ENCODE measurements around the gene MBTPS1. TPM values are rescaled to one million over a fixed set of nuclear protein-coding genes. Genes with fewer than 3 reads are reported as not detected.

Gene MBTPS1
- total RNA-seq, 1 experiment from 2014 or later, result 46.9 TPM

DNA sequence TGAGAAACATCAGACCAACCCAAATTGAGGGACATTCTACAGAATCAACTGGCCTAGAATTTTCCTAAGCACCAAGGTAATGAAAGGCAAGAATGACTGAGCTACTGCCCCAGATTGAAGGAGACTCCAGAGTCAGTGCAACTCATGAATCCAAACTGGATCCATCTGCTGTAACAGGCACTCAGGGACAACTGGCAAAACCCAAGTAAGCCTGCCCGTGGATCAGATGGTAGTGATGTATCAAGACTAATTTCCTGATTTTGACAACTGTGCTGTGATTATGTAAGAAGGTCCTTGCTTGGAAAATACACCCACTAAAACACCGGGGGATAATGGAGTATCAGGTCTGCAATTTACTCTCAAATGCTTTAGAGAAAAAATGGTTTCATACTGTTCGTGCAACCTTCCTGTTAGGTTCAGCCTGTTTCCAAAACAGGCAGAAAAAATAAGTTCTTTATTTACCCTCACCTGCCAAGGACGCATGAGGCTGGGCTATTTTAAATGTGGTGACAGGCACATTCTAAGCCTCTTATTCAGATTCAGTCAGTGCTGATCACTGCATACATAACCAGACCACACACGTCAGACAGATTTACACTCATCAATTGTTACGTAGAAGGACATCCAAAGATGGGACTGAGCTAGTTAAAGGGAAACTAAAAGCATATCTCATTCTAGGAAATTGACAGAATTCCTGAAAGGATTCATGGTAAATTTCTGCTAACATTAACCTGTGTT is 7.0 kb downstream of the MBTPS1 start:
- Mint-ChIP-seq H3K9me3 (no peaks in the 10 kb centered on the region), H3K4me1 (peaks cover 22% of the 10 kb centered on the region), H3K4me3 (no peak overlapping the region), H3K36me3 (no peaks in the 10 kb centered on the region), H3K27ac (peak overlapping the region; percentile 48; the same call in 1 of the 2 replicates), H3K27me3 (ENCODE audit: low read depth) (no peaks in the 10 kb centered on the region)
- POLR2A ChIA-PET, result no interaction called here
- TF ChIP-seq ZBTB43 (CRISPR knock-in tag; IDR thresholded peaks at IDR 0.05) (no peak), ZNF219 (CRISPR knock-in tag; IDR thresholded peaks at IDR 0.05; ENCODE audit: borderline replicate concordance) (no peak), ZNF671 (CRISPR knock-in tag; IDR thresholded peaks at IDR 0.05) (no peak), ZNF532 (CRISPR knock-in tag; IDR thresholded peaks at IDR 0.05; ENCODE audit: borderline replicate concordance) (no peak), JAZF1 (CRISPR knock-in tag; IDR thresholded peaks at IDR 0.05) (no peak), ZSCAN18 (CRISPR knock-in tag; IDR thresholded peaks at IDR 0.05) (no peak), KAT7 (CRISPR knock-in tag; IDR thresholded peaks at IDR 0.05; ENCODE audit: borderline replicate concordance) (no peak), TEAD4 (CRISPR knock-in tag; IDR thresholded peaks at IDR 0.05) (no peak), ZNF396 (CRISPR knock-in tag; IDR thresholded peaks at IDR 0.05; ENCODE audit: borderline replicate concordance) (no peak), MYBL2 (CRISPR knock-in tag; IDR thresholded peaks at IDR 0.05) (no peak), CBFB (CRISPR knock-in tag; IDR thresholded peaks at IDR 0.05; ENCODE audit: low read depth) (no peak), SMAD4 (CRISPR knock-in tag; IDR thresholded peaks at IDR 0.05) (no peak), SOX15 (CRISPR knock-in tag; IDR thresholded peaks at IDR 0.05) (no peak), NR1H2 (CRISPR knock-in tag; IDR thresholded peaks at IDR 0.05) (no peak), MLX (CRISPR knock-in tag; IDR thresholded peaks at IDR 0.05) (no peak), ATF1 (CRISPR knock-in tag; IDR thresholded peaks at IDR 0.05) (no peak), ELF4 (CRISPR knock-in tag; IDR thresholded peaks at IDR 0.05; ENCODE audit: low read depth) (no peak), SP1 (CRISPR knock-in tag; conservative IDR thresholded peaks at IDR 0.05) (no peak)
- TF ChIP-seq, protein P1, sequence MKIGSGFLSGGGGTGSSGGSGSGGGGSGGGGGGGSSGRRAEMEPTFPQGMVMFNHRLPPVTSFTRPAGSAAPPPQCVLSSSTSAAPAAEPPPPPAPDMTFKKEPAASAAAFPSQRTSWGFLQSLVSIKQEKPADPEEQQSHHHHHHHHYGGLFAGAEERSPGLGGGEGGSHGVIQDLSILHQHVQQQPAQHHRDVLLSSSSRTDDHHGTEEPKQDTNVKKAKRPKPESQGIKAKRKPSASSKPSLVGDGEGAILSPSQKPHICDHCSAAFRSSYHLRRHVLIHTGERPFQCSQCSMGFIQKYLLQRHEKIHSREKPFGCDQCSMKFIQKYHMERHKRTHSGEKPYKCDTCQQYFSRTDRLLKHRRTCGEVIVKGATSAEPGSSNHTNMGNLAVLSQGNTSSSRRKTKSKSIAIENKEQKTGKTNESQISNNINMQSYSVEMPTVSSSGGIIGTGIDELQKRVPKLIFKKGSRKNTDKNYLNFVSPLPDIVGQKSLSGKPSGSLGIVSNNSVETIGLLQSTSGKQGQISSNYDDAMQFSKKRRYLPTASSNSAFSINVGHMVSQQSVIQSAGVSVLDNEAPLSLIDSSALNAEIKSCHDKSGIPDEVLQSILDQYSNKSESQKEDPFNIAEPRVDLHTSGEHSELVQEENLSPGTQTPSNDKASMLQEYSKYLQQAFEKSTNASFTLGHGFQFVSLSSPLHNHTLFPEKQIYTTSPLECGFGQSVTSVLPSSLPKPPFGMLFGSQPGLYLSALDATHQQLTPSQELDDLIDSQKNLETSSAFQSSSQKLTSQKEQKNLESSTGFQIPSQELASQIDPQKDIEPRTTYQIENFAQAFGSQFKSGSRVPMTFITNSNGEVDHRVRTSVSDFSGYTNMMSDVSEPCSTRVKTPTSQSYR (CRISPR knock-in tag; IDR thresholded peaks at IDR 0.05), result no peak
- TF ChIP-seq, protein P2, sequence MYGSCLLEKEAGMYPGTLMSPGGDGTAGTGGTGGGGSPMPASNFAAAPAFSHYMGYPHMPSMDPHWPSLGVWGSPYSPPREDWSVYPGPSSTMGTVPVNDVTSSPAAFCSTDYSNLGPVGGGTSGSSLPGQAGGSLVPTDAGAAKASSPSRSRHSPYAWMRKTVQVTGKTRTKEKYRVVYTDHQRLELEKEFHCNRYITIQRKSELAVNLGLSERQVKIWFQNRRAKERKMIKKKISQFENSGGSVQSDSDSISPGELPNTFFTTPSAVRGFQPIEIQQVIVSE (CRISPR knock-in tag; IDR thresholded peaks at IDR 0.05; ENCODE audit: borderline replicate concordance), result no peak
- ATAC-seq (no peak), DNase-seq (ENCODE audit: low spot score) (no peak)
- CTCF ChIA-PET, result interaction anchor here (0.6 to 1.3 kb wide), 3 partner anchors 33 to 396 kb away, joined by 3 read pairs; no protein-coding TSS in a partner anchor
